Measurements from ENCODE around the gene DAB2IP.

Gene DAB2IP

DNA sequence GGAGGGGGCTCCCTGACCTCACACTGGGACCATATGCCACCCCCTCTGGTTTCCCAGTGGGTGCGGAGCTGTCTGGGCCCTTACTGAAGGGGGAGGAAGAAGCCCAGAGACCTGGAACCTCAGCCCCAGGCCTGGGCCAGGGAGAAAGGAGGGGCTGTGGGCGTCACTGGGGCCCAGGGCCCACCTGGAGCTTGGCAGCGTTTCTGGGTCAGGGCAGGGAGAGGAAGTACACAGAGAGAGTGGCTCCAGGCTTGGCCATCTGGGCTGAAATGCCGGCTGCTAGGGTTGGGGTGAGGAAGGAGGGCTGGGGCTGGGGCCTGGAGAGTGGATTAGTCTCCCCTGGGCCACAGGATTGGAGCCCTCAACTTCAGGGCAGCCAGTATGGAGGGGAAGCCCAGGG, 6.4 kb upstream of the DAB2IP start:
- no peak for DNase-seq (ENCODE audit: low read depth)

GRCh38 chr9:121645853-121646807, 5.3 kb upstream of the DAB2IP start:
- DNase-seq (ENCODE audit: low read depth), result no peak

DNA sequence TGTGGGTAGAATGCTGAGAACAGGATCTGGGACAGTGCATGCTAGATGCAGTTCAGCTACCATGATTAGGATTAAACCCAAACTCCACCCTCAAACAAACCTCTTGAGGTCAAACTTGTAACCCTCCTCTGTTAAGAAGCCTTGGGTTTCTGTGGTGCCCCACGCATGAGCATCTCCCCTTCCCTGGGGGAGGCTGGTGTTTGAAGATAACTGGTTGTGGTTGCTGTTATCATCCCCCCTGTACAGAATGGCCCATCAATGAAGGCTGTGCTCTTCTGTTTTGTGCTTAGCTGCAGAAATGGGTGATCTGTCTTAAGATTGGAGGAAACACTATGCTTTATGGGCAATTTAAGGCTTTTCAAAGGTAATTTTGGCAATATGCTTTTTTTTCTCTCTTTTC, 4.4 kb upstream of the DAB2IP start:
- DNase-seq (ENCODE audit: low read depth), result no peak

GRCh38 chr9:121648172-121648571, 3.3 kb upstream of the DAB2IP start:
- DNase-seq (ENCODE audit: low read depth), result no peak

GRCh38 chr9:121648799-121649198, 2.6 kb upstream of the DAB2IP start:
- no peak for DNase-seq (ENCODE audit: low read depth)

- no peak for DNase-seq (ENCODE audit: low read depth)
Observed at GRCh38 chr9:121649476-121650216, 1.8 kb upstream of the DAB2IP start.

- no peak for DNase-seq (ENCODE audit: low read depth)
Observed at GRCh38 chr9:121650217-121651007, 1.0 kb upstream of the DAB2IP start.

DNA sequence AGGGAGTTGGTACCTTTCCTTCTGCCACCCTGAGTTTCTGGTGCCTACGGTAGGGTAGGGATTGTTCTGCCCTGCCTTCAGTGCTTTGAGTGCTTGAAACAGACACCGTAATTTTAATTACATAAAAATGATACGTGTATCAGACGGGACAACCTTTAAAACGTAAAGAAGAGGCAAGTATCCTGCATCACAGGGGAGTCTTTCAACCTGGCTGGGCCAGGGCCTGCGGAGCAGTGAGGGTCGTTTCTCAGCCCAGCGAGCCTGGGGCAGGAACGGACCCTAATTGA, 483 bp upstream of the DAB2IP start:
- no peak for DNase-seq (ENCODE audit: low read depth)

DNA sequence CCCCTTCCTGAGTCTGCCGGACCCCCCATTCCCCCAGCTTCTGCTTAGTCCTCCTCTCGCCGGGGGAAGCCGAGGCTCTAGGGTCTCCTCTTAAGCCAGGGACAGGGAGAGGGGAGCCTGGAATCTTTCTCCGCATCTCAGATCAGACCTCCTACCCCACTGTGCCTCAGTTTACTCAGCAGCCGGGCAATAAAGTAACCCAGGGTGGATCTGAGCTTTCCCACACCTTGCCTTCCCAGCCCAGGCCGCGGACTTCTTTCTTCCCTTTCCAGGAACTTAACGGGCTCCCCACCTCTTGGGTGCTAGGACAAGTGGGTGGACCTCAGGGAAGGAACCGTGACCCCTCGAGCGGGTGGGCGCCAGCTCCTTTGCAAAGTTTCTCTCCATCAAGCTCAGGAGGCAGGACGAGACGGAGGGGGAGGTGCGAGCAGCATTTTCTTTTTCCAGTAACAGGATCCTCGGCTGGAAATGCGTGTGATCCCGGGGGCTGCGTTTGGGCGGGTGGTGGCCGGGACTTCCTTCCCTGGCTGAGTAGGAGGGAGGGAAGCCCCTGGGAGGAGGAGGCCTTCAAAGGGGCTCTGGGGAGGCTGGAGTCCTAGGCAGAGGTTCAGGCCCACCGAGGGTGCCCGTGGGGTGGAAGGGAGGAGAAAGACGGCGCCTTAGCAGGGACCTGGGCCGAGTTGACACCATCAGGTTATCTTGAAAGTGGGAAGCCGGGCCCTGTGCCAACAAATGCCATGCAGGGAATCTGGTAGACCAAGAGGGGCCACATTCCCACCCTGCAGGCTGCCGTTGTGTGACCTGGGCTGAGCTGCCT, 795 bp downstream of the DAB2IP start:
- DNase-seq (ENCODE audit: low read depth), result no peak

GRCh38 chr9:121652838-121653231, 1.4 kb downstream of the DAB2IP start:
- no peak for DNase-seq (ENCODE audit: low read depth)

- no peak for DNase-seq (ENCODE audit: low read depth)
Observed at GRCh38 chr9:121654499-121655140, 3.2 kb downstream of the DAB2IP start.

DNA sequence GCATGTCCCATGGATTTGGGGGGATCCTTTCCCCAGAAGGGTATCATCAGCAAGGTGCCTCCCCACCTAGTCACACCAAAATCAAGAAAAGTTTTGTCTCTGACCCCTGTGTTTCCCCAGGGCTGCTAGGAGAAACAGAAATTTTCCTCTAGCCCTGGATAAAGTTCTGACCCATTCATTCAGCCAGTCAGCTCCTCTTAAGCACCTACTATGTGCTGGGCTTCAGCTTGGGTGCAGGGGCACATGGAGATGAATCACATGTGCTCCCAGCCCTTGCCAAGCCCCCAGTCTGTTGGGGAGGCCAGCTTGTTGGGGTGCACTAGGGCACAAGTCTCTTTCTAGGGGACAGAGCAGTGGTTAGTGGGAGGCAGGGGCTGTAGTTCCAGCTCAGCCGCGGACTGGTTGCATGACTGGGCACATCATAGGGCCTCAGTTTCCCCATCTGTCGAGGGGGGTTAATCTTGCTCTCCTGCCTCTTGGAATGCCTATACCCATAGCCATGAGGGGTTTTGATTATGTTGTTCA, 3.9 kb downstream of the DAB2IP start:
- no peak for DNase-seq (ENCODE audit: low read depth)

- no peak for DNase-seq (ENCODE audit: low read depth)
Observed at GRCh38 chr9:121656941-121657470, 5.6 kb downstream of the DAB2IP start.

DNA sequence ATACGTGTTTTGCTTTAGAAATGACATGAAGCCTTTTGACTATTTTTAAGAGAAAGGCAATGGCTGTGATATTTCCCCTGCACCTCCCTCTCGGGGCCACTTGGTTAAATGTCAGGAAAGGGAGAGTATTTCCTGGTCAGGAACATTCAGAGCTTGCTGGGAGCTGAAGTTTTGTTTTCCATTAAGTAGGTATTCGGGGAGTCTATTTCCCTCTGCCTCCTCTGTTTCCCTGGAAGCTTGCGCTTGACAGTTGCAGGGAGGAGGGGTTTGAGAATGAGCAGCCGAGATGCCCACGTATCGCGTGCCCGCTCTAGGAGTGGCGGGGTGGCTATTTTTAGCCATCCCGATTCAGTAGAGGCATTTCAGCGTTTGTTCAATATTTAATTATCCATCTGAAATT, 6.7 kb downstream of the DAB2IP start:
- DNase-seq (ENCODE audit: low read depth), result no peak

- DNase-seq (ENCODE audit: low read depth), result no peak
Observed at GRCh38 chr9:121658591-121658990, 7.2 kb downstream of the DAB2IP start.

DNA sequence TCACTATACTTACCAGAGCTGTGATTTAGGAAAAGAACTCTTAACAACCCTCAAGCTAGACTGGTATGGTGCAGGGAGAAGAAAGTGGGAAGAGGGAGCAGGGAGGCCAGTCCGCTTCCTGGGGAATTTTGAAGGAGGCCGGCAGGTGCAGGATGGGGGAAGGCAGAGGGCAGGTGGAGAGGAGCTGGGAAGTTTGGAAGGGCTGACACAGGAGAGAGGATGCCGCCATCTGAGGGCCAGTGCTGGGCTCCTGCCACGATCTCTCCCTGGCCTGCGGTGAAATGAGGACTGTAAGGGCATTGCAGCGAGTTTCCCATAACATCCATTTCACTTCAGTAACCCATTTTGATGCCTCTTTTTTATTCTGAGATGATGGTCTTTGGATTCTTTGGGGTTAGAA, 8.9 kb downstream of the DAB2IP start:
- DNase-seq (ENCODE audit: low read depth), result no peak

DNA sequence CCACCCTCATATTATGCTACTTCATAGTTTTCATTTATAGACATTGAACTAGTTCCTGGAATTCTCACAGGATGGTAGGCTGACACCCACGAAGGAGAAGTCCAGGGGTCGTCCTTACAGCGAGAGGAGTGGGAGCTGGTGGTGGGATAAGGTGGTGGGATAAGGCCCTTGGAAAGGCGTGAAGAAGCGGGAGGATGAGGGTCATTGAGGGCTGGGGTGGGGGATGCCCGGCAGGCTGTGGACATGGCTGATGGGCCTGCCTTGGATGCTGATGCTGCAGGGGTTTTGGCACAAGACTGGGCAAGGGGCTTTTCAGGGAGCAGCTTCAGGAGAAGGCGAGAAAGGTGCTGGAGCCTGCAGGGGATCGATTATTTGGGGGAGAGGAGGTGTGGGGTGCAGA, 9.4 kb downstream of the DAB2IP start:
- no peak for DNase-seq (ENCODE audit: low read depth)

- no peak for DNase-seq (ENCODE audit: low read depth)
Observed at GRCh38 chr9:121661328-121661727, 9.9 kb downstream of the DAB2IP start.

- DNase-seq (ENCODE audit: low read depth), result no peak
Observed at GRCh38 chr9:121662359-121662758, 10.9 kb downstream of the DAB2IP start.

- no peak for DNase-seq (ENCODE audit: low read depth)
Observed at GRCh38 chr9:121662891-121663580, 11.6 kb downstream of the DAB2IP start.

All from stimulated activated CD8-positive, alpha-beta memory T cell treated with anti-CD3 and anti-CD28 coated beads, Interleukin-12 subunit alpha, Interleukin-12 subunit beta, amount 100 ng/mL, for 1 hour (primary cell).